Esophagus muscularis mucosa (tissue), 4 donors: ENCODE measurements around the gene NTN3.

Experiments used
- EP300 ChIP-seq: sonication (generic); formaldehyde crosslinking; IDR thresholded peaks from one replicate; pipeline ENCODE4 v1.6.1; 2017; ENCODE audit warnings: antibody characterized with exemption
- POLR2AphosphoS5 ChIP-seq, 2 donors: sonication (generic); formaldehyde crosslinking; IDR thresholded peaks; one replicate each; pipeline ENCODE4 v1.6.1; 2017; ENCODE audit warnings: antibody characterized with exemption in 2 of 2
- TF ChIP-seq, protein P1 (sequence below), 3 experiments: fragments of 200-600 bp in 2 of 3; fragments of 450-650 bp in 1 of 3; sonication (generic) in 2 of 3; IDR thresholded peaks; one replicate each; pipeline ENCODE4 v1.5.1; 2017 to 2019; ENCODE audit warnings: antibody characterized with exemption in 3 of 3, mild to moderate bottlenecking in 2 of 3, moderate library complexity in 1 of 3

DNA sequence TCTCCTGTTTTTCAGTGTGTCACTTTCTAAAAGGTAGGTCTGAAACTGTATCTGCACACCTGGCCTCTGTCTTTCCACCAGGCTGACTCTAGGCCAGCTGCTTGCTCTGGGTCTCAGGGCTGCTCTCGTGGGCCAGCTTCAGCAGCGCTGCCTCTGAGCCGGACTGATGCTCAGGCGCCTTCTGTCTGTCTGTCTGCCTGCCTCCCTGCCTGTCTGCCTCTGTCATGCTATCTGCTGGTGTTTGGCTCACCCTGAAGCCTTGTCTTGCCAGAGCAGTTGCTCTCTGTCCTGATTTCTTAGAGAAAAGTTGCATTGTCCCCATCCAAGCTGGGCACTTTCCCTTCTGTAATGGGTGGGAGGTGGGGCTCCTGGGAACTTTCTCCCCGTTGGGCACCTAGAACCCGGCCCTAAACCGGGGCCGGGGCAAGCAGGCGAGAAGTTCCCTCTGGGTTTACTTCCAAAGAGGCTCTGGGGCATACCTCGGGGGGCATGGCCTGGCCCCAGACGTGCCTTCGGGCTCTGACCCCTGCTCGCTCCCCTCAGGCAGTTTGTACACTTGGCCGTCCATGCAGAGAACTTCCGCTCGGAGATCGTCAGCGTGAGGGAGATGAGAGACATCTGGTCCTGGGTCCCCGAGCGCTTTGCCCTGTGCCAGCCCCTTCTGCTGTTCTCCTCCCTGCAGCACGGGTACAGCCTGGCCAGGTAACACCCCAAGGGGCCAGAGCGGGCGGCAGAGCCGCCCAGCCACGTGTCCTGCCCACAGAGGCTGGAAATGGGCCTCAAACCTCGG, 26.8 kb downstream of the NTN3 start:
- no peak for TF ChIP-seq POLR2AphosphoS5 (IDR thresholded peaks at IDR 0.05)
- TF ChIP-seq, protein P1, sequence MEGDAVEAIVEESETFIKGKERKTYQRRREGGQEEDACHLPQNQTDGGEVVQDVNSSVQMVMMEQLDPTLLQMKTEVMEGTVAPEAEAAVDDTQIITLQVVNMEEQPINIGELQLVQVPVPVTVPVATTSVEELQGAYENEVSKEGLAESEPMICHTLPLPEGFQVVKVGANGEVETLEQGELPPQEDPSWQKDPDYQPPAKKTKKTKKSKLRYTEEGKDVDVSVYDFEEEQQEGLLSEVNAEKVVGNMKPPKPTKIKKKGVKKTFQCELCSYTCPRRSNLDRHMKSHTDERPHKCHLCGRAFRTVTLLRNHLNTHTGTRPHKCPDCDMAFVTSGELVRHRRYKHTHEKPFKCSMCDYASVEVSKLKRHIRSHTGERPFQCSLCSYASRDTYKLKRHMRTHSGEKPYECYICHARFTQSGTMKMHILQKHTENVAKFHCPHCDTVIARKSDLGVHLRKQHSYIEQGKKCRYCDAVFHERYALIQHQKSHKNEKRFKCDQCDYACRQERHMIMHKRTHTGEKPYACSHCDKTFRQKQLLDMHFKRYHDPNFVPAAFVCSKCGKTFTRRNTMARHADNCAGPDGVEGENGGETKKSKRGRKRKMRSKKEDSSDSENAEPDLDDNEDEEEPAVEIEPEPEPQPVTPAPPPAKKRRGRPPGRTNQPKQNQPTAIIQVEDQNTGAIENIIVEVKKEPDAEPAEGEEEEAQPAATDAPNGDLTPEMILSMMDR (IDR thresholded peaks at IDR 0.05), result no peak
- no peak for TF ChIP-seq EP300
